Mesothelial cell of epicardium (in vitro differentiated cells): ENCODE measurements around the gene SERPINH1. TPM values are rescaled to one million over a fixed set of nuclear protein-coding genes. Genes with fewer than 3 reads are reported as not detected.

ENCODE experiments used
- DNase-seq, 2 experiments: peaks; one replicate each; pipeline ENCODE4 v3.0.0; 2021; ENCODE audit warnings: low spot score in 2 of 2; ENCODE audit not compliant: unreplicated experiment in 2 of 2
- H3K27ac Mint-ChIP-seq: 2 replicates; pipeline ENCODE4 v1.8.0; 2021; ENCODE audit warnings: mixed read lengths
- H3K27me3 Mint-ChIP-seq: 2 replicates; pipeline ENCODE4 v1.8.0; 2021; ENCODE audit warnings: low read depth, mixed read lengths
- H3K36me3 Mint-ChIP-seq: 2 replicates; pipeline ENCODE4 v1.8.0; 2021; ENCODE audit warnings: mixed read lengths
- H3K4me1 Mint-ChIP-seq: 2 replicates; pipeline ENCODE4 v1.8.0; 2021; ENCODE audit warnings: mixed read lengths
- H3K4me3 Mint-ChIP-seq: 2 replicates; pipeline ENCODE4 v1.8.0; 2021; ENCODE audit warnings: mild to moderate bottlenecking, moderate library complexity, mixed read lengths
- H3K9me3 Mint-ChIP-seq: 2 replicates; pipeline ENCODE4 v1.8.0; 2021; ENCODE audit warnings: mixed read lengths
- total RNA-seq: library from RNA; stranded (reverse); gene quantifications from 3 replicates; pipeline ENCODE4 v1.2.1, GENCODE V29; 2021
- TF ChIP-seq, protein P1 (sequence below): fragments of 200-600 bp; sonication (generic); IDR thresholded peaks from one replicate; pipeline ENCODE4 v1.5.0; 2021; ENCODE audit warnings: antibody characterized with exemption; ENCODE audit not compliant: unreplicated experiment

SERPINH1 gene
- total RNA-seq, 1 donor from 2014 or later: 375 TPM

DNA sequence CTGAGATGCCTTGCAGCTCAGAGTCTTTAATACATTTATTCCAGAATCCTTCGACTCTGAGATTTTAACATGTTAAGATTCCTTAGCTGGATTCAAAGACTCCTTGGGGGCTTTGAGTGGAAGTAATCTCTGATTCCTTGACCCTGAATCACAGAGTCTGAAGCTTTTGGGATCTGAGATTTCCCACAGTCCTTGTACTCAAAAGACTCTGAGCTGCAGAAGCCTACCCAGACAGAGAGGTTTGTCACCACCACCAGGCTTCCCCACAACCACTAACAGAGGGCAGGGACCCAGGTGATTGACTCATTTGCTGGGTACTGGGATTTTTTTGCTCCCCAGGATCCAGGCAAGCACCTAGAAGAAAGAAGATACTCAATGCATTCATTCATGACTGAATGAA is 1.4 kb upstream of the SERPINH1 start:
- Mint-ChIP-seq H3K4me1 (peaks cover 62% of the 10 kb centered on the region), H3K27ac (peak overlapping the region; percentile 98)

DNA sequence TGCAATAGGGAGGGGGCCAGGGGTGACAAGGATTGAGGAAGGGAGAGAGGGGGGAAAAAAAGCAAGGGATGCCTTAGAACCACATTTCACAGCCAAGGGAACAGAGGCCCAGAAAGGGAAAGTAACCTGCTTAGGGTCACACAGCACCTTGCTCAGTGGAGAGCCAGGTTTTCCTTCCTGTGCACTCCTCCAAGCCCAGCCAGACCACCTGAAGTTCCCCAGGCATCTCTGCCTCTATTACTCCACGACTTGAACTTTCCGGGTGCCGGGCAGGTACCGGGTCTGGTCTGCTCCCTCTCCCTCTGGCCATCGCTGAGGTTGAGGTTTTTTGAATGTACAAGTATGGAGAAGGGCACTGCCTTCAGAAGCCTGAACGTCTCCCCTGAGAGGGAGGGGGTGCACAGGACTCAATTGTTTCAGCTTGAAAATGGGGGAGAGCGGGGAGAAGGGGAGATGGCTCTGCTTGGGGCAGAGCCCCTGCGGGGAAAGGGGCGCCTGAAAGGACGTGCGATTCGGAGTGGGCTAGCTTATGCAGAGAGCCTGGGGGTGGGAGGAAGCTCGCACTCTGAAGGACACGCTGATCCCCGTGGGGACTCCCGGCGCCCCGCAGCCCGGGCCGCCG is 516 bp upstream of the SERPINH1 start:
- no peak for DNase-seq
- H3K27ac Mint-ChIP-seq: peak overlapping the region; percentile 98
- peak overlapping the region; percentile 92 for H3K4me3 Mint-ChIP-seq
- peaks cover 5% of the 10 kb centered on the region for H3K36me3 Mint-ChIP-seq
- H3K4me1 Mint-ChIP-seq: peaks cover 64% of the 10 kb centered on the region
- TF ChIP-seq, protein P1, sequence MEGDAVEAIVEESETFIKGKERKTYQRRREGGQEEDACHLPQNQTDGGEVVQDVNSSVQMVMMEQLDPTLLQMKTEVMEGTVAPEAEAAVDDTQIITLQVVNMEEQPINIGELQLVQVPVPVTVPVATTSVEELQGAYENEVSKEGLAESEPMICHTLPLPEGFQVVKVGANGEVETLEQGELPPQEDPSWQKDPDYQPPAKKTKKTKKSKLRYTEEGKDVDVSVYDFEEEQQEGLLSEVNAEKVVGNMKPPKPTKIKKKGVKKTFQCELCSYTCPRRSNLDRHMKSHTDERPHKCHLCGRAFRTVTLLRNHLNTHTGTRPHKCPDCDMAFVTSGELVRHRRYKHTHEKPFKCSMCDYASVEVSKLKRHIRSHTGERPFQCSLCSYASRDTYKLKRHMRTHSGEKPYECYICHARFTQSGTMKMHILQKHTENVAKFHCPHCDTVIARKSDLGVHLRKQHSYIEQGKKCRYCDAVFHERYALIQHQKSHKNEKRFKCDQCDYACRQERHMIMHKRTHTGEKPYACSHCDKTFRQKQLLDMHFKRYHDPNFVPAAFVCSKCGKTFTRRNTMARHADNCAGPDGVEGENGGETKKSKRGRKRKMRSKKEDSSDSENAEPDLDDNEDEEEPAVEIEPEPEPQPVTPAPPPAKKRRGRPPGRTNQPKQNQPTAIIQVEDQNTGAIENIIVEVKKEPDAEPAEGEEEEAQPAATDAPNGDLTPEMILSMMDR: no peak
- H3K9me3 Mint-ChIP-seq: no peaks in the 10 kb centered on the region
- H3K27me3 Mint-ChIP-seq: no peaks in the 10 kb centered on the region

More for the DNA sequence above, 1.4 kb upstream of the SERPINH1 start:
- Mint-ChIP-seq H3K27me3 (no peaks in the 10 kb centered on the region), H3K4me3 (peak overlapping the region; percentile 54), H3K9me3 (no peaks in the 10 kb centered on the region), H3K36me3 (peaks cover under 1% of the 10 kb centered on the region)
- DNase-seq: no peak
- TF ChIP-seq, protein P1: no peak

DNA sequence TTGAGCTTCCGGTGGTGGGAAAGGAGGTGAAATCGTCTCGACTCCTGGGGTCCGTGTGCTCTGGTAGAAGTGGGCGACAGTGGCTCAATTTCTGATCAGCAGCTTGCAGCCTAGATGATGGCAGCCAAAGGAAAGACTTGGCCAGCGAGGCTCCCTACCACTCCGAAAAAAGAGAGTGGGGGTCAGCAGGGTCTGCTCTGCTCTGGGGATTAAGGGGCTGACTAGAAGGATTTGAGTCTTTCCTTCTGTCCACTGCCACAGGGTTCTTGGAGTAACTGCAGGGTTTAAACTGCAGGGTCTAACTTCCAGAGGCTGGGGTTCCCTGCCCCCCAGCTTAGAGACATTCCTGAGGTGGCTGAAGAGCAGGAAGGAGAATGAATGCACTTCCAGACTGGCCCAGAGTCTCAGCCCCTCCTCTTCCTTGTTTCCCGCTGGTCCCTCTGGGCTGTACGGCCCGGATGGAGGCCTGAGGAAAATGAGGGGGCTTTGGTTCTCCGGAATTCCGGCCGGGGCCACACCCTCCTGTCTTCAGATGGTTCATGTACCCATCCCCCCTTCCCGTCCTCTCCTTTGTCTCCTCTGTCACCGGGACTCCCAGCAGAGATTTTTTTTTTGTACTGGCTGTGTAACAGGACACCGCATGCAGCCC is 907 bp downstream of the SERPINH1 start:
- Mint-ChIP-seq H3K27me3 (no peaks in the 10 kb centered on the region), H3K4me3 (peak overlapping the region; percentile 92), H3K36me3 (peaks cover 7% of the 10 kb centered on the region), H3K27ac (peak overlapping the region; percentile 98), H3K9me3 (no peaks in the 10 kb centered on the region), H3K4me1 (peaks cover 56% of the 10 kb centered on the region)
- DNase-seq: no peak
- TF ChIP-seq, protein P1: no peak

DNA sequence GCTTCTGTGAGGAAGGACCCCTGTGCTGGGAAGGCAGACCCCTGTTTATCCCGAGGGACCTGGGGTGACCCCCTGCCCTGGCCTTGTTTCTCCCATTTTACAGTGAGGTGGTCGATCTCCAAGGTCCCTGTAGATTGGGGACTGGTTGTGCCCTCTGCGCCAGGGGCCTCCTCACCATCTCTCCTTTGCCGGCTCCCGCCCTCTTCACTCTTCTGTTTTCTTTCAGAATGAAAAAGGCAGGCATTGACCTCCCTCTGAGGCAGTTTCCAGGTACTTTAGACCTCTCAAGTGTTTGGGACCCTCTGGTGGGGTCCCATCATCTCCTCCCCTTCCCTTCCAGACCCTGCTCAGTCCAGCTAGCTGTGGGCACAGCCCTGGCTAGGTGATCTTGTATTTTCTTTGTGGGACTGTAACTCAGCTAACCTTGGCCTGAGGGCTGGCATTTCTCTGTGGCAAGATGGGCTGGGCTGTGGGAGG is 1.5 kb downstream of the SERPINH1 start:
- H3K4me1 Mint-ChIP-seq: peaks cover 51% of the 10 kb centered on the region
- TF ChIP-seq, protein P1: no peak
- no peaks in the 10 kb centered on the region for H3K27me3 Mint-ChIP-seq
- peak overlapping the region; percentile 98 for H3K27ac Mint-ChIP-seq
- peak overlapping the region; percentile 92 for H3K4me3 Mint-ChIP-seq
- no peak for DNase-seq
- peaks cover 13% of the 10 kb centered on the region for H3K36me3 Mint-ChIP-seq
- no peaks in the 10 kb centered on the region for H3K9me3 Mint-ChIP-seq

DNA sequence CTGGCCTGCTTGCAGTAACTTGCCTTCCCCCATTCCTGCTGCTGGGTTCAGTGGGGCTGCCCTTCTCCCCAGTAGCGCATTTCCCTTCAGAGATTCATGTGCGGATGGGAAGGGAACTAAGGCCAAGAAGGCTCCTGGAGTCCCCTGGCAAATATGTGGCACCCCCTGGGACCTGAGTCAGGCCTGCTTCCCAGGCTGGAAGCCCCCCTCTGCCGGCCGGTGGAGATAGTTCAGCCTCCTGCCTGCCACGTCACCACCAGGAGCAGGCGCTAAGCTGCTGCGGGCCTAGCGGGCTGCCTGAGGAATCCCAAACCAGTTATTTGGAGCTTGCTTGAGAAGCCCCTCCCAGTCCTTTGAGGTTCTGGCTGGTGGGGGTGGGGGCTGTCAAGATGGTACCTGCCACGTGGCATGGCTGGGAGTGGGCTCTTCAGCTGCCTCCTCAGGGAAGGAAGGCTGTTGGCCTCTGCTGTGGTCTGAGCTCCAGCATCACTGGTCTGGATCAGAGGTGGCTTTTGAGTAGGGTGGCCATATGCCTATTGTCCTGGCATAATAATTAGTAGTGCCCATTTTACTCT is 2.0 kb downstream of the SERPINH1 start:
- peaks cover 18% of the 10 kb centered on the region for H3K36me3 Mint-ChIP-seq
- peak; percentile 66 to 76 for DNase-seq
- peak overlapping the region; percentile 98 for H3K27ac Mint-ChIP-seq
- TF ChIP-seq, protein P1: peak; percentile 61
- H3K27me3 Mint-ChIP-seq: no peaks in the 10 kb centered on the region
- H3K4me1 Mint-ChIP-seq: peaks cover 47% of the 10 kb centered on the region
- H3K4me3 Mint-ChIP-seq: peak overlapping the region; percentile 92
- H3K9me3 Mint-ChIP-seq: no peaks in the 10 kb centered on the region
